ENCODE measurements around the gene DLGAP4.

Gene DLGAP4

DNA sequence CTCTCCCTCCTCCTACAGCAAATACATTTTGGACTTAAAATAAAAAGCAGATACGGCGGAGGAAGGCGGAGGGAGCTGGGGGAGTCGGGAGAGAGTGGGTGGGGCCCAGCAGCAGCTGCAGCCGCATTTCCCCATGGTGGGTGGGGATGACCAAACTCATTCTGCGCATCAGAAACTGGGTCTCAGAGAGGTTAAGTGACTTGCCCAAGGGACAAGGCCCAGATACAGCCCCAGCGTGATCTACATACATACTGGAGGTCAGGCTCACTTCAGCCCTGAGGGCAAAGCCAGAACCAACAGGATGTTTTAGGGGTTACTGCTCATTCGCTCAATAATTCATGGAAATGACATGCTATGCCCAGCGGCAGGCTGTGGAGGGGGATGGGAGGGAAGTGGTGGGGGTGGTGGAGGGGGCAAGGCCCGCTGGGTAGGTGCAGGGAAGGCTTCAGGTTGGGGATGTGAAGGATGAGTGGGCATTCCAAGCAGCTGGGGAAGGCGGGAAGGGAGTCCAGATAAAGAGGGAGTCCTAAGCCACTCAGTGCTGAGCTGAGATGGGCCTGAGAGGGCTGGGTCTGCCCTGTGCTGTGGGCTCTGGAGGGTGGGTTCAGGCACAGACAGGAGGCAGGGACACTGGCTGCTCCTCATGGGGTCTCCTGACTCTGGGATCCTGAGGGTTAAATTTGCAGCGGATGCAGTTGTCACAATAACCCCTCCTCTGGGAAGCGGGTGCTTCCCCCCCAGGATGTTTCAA is 31.0 kb downstream of the DLGAP4 start:
- no peak for DNase-seq (ENCODE audit: low spot score)
- TF ChIP-seq, protein P1, sequence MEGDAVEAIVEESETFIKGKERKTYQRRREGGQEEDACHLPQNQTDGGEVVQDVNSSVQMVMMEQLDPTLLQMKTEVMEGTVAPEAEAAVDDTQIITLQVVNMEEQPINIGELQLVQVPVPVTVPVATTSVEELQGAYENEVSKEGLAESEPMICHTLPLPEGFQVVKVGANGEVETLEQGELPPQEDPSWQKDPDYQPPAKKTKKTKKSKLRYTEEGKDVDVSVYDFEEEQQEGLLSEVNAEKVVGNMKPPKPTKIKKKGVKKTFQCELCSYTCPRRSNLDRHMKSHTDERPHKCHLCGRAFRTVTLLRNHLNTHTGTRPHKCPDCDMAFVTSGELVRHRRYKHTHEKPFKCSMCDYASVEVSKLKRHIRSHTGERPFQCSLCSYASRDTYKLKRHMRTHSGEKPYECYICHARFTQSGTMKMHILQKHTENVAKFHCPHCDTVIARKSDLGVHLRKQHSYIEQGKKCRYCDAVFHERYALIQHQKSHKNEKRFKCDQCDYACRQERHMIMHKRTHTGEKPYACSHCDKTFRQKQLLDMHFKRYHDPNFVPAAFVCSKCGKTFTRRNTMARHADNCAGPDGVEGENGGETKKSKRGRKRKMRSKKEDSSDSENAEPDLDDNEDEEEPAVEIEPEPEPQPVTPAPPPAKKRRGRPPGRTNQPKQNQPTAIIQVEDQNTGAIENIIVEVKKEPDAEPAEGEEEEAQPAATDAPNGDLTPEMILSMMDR (IDR thresholded peaks at IDR 0.05; ENCODE audit: extremely low read depth, missing control alignments): no peak

DNA sequence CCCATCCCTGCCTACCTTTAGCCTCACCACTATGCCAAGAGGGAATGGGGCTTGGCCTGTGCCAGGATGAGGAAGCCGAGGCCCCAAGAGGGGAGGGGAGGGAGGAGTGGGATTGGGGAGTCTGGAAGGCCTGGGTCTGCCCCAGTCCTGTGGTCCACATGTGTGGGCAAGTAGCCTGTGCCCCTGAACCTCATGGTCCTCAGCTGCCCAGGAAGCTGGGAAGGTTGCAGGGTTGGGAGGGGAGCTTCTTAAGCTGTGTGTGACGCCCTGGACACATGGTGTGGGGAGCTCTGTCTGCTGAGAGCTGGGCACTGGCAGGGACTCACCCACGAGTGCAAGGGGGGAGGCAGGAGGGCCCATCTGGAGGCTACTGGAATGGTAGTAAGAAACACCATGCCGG is 31.7 kb downstream of the DLGAP4 start:
- TF ChIP-seq, protein P1 (IDR thresholded peaks at IDR 0.05; ENCODE audit: extremely low read depth, missing control alignments): no peak
- no peak for DNase-seq (ENCODE audit: low spot score)

DNA sequence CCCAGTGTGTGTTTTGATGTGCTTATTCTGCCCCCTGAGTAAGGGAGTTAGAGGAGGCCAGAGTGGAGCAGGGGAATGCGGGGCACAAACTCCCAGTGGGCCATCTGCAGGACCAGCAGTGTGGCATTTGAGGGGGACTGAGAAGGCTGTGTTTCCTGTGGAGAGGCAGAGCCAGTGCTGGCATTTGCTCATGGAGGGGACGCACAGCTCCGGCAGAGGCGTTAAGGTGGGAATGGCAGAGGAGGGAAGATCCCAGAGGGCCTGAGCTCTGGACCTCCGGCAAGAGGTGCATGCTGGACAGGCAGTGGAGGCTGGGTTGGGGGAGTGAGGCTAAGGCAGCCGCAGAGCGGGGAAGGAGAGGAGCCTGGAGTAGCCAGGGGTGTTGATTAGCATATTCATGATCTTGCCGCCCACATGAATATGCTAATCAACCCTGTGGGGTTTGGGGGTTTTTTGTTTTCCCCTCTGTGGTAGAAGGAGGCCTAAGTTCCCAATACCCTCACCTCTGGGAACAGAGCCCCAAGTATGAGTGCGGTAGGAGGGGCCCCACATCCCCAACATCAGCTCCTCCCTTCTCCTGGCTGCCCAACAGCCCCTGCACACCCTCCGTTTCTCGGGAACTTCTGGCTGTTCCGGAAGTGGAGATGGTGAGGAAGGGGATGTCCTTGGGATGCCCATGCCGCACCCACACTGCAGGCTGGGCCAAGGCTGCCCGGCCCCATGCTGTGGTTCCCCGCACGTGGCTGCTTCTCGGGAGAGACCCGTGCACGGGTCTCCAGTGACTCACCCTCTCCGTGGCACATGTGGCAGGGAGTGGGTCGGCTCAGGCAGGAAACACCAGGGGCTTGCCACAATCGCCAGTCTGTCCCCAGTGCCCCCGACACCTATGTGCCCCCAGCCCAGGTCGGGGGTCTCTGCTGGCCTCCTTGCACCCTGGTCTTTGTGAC is 33.8 kb downstream of the DLGAP4 start:
- TF ChIP-seq, protein P1 (IDR thresholded peaks at IDR 0.05; ENCODE audit: extremely low read depth, missing control alignments): no peak
- DNase-seq (ENCODE audit: low spot score): no peak

DNA sequence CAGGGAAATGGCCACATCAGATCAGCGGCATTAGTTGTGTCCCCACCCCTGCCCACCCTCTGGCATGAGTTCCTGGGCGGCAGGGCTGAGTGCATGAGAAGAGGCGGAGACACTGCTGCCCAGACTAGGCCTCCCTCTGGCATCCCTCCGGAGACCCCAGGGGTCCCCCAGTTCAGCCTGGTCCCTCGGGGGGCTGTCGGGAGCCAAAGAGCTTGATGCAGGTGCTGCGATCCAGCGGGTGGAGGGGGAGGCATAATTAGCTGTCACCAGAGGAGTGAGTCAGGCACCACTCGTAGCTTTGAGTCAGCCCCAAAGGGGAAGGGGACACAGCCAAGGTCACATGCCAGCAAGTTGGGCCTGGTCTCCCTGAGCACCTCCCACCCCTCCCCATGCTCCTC is 34.5 kb downstream of the DLGAP4 start:
- DNase-seq (ENCODE audit: low spot score): no peak
- TF ChIP-seq, protein P1 (IDR thresholded peaks at IDR 0.05; ENCODE audit: extremely low read depth, missing control alignments): no peak

- DNase-seq (ENCODE audit: low spot score): no peak
- TF ChIP-seq, protein P1 (IDR thresholded peaks at IDR 0.05; ENCODE audit: extremely low read depth, missing control alignments): no peak
Observed at GRCh38 chr20:36341331-36342020, 35.3 kb downstream of the DLGAP4 start.

- TF ChIP-seq, protein P1 (IDR thresholded peaks at IDR 0.05; ENCODE audit: extremely low read depth, missing control alignments): no peak
- no peak for DNase-seq (ENCODE audit: low spot score)
Observed at GRCh38 chr20:36342331-36343120, 36.4 kb downstream of the DLGAP4 start.
